GM23248 (cell line): ENCODE measurements around the gene ARHGEF10L. TPM values are rescaled to one million over a fixed set of nuclear protein-coding genes. Genes with fewer than 3 reads are reported as not detected.
A peak's percentile ranks its signal among the peaks of the same experiment; 100 is the strongest.
"Not testable (repeated sequence)": the region's sequence is repeated elsewhere in the genome, so short reads cannot be mapped to it uniquely, and the experiment has no call there.

ENCODE experiments used
- DNase-seq: peaks from one replicate; pipeline ENCODE4 v3.0.0-alpha.2; 2015
- H2AFZ ChIP-seq: fragments of 200-600 bp; sonication (generic); 2 replicates; pipeline ENCODE4 v1.6.1; 2016; ENCODE audit warnings: antibody characterized with exemption
- H3F3A ChIP-seq: fragments of 200-600 bp; sonication (generic); 2 replicates; pipeline ENCODE4 v1.6.1; 2016; ENCODE audit warnings: mild to moderate bottlenecking, antibody characterized with exemption, mixed run types; ENCODE audit not compliant: insufficient read depth
- H3K27ac ChIP-seq: fragments of 200-600 bp; sonication (generic); 2 replicates; pipeline ENCODE4 v1.5.1; 2016; ENCODE audit warnings: mild to moderate bottlenecking
- H3K27me3 ChIP-seq: fragments of 200-600 bp; sonication (generic); replicated peaks from 2 replicates; pipeline ENCODE4 v1.6.1; 2016; ENCODE audit warnings: mild to moderate bottlenecking; ENCODE audit not compliant: insufficient read depth
- H3K36me3 ChIP-seq: fragments of 200-600 bp; sonication (generic); 2 replicates; pipeline ENCODE4 v1.6.1; 2016; ENCODE audit warnings: low read depth, mild to moderate bottlenecking
- H3K4me1 ChIP-seq: fragments of 200-600 bp; sonication (generic); 2 replicates; pipeline ENCODE4 v1.6.1; 2016; ENCODE audit warnings: mild to moderate bottlenecking; ENCODE audit not compliant: insufficient read depth
- H3K4me2 ChIP-seq: fragments of 200-600 bp; sonication (generic); one replicate; pipeline ENCODE4 v1.6.1; 2016; ENCODE audit warnings: mild to moderate bottlenecking; ENCODE audit not compliant: unreplicated experiment
- H3K4me3 ChIP-seq: fragments of 200-600 bp; sonication (generic); 2 replicates; pipeline ENCODE4 v1.5.1; 2016; ENCODE audit warnings: mild to moderate bottlenecking
- H3K79me2 ChIP-seq: fragments of 200-600 bp; sonication (generic); 2 replicates; pipeline ENCODE4 v1.6.1; 2016; ENCODE audit warnings: mild to moderate bottlenecking; ENCODE audit not compliant: insufficient read depth
- H3K9ac ChIP-seq: fragments of 200-600 bp; sonication (generic); 2 replicates; pipeline ENCODE4 v1.6.1; 2016; ENCODE audit warnings: mild to moderate bottlenecking
- H3K9me2 ChIP-seq: fragments of 200-600 bp; sonication (generic); 2 replicates; pipeline ENCODE4 v1.6.1; 2016; ENCODE audit warnings: mixed run types, mild to moderate bottlenecking, moderate library complexity; ENCODE audit not compliant: insufficient read depth
- H3K9me3 ChIP-seq: fragments of 200-600 bp; sonication (generic); one replicate; pipeline ENCODE4 v1.6.1; 2017; ENCODE audit warnings: low read depth
- H4K20me1 ChIP-seq: fragments of 200-600 bp; sonication (generic); 2 replicates; pipeline ENCODE4 v1.6.0; 2016; ENCODE audit not compliant: insufficient read depth
- EZH2 ChIP-seq: fragments of 200-600 bp; sonication (generic); IDR thresholded peaks from 2 replicates; pipeline ENCODE4 v1.6.1; 2018; ENCODE audit warnings: antibody characterized with exemption, mild to moderate bottlenecking; ENCODE audit not compliant: insufficient read depth, poor library complexity, severe bottlenecking
- EZH2phosphoT487 ChIP-seq: fragments of 200-600 bp; sonication (generic); IDR thresholded peaks from 2 replicates; pipeline ENCODE4 v1.6.1; 2018; ENCODE audit warnings: antibody characterized with exemption, moderate library complexity, mild to moderate bottlenecking, low read depth; ENCODE audit not compliant: insufficient read depth
- WGBS, 2 experiments: methylation state at CpG; one replicate each; pipeline ENCODE4 v1.1.6; 2015 to 2017; ENCODE audit warnings: low lambda C conversion rate in 2 of 2, low coverage in 1 of 2; ENCODE audit errors: missing lambda C conversion rate in 2 of 2; 5-methylcytosine and 5-hydroxymethylcytosine counted together
- in situ Hi-C: fragments of 300-500 bp; cut with MboI; formaldehyde crosslinking; loops from 2 replicates; pipeline ENCODE4 v1.15.0; 2020
- polyA plus RNA-seq: library from polyadenylated mRNA; unstranded; fragments of >200 nt; fragmentation: Nextera tagmentation; extraction: Ambion mirVana; gene quantifications from 2 replicates; pipeline ENCODE4 v1.2.1, GENCODE V29; 2016
- total RNA-seq: library from RNA; depleted of rRNA; stranded (reverse); fragments of >200 nt; shearing (Covaris generic); gene quantifications from 2 replicates; pipeline ENCODE4 v1.2.3, GENCODE V29; 2014

Gene ARHGEF10L
- total and polyA plus RNA-seq, 2 experiments from 2014 or later = 6.0 to 19.3 TPM

DNA sequence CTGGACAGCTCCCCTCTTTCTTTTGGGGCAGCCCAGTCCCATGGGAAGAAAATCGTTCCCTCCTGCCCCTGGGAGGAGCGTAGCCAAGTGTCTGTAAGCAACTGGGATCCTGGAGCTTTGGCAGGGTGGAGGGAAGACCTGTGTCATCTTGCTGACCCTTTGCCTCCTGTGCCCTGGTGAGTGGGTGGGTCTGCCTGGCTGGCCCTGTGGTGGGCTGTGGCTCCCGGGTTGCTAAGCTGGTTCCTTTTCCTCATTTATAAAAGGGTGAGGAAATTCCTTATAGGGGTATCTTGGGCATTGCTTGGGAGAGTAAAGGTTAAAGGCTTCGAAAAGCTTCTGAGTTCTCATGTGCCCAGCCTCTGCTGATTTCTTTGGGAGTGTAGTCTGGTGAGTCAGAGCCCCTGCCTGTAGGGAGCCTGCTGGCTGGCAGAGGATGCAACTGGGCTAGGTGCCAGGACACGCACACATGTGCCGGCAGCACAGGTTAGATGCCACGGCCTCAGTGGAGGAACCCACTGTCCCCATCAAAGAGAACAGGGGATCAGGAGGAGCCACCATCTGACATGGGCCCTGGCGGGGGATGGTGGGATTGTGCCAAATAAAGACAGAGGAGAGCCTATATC, 85.2 kb downstream of the ARHGEF10L start:
- in situ Hi-C loops = no loop called here
- peak overlapping the region; percentile 76 for H3K27ac ChIP-seq
- H3K4me2 ChIP-seq = peak overlapping the region; percentile 48

DNA sequence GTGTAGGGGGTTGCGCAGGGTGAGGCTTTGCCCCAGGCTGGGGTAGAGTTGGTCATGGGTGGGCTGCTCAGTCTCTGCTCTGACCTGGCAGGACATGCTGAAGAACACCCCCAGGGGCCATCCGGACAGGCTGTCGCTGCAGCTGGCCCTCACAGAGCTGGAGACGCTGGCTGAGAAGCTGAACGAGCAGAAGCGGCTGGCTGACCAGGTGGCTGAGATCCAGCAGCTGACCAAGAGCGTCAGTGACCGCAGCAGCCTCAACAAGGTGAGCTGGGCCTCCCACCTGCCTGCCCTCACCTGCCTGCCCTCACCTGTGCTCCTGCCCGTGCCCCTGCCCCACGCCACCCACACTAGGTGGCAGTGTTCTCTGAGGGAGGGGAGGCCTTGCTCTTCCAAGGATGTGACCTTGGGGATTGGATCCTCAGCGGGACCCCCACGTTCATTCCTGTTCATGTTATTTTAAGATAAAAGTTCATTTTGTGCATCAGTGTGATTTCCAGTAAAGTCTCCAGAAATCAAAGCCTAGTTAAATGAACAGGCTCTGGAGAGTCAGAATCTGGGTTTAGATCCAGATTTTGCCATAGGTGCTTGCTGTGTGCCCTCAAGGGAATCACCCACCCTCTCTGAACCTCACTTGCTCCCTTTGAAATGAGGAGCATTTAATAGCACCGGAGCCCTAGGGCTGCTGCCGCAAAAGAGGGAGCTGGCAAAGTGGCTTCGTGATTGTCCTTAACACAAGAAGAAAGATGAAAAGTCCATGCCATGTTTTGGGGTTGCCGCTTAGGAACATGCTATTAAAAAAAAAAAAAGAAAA, 87.9 kb downstream of the ARHGEF10L start:
- in situ Hi-C loops = no loop called here
- DNase-seq = no peak
- Histone ChIP-seq H3K9ac (no peak overlapping the region), H2AFZ (no peak overlapping the region), H3F3A (no peaks in the 10 kb centered on the region), H3K4me1 (peaks cover 20% of the 10 kb centered on the region), H3K36me3 (no peaks in the 10 kb centered on the region), H3K79me2 (no peaks in the 10 kb centered on the region), H3K27me3 (no peaks in the 10 kb centered on the region), H3K4me3 (no peak overlapping the region), H4K20me1 (no peaks in the 10 kb centered on the region), H3K9me2 (no peaks in the 10 kb centered on the region), H3K27ac (no peak overlapping the region), H3K4me2 (no peak overlapping the region), H3K9me3 (no peaks in the 10 kb centered on the region)
- TF ChIP-seq EZH2 (no peak), EZH2phosphoT487 (no peak)
- WGBS, 2 experiments = 86 to 91% methylated on average over 16 of the region's 16 CpGs

More for the DNA sequence above, 85.2 kb downstream of the ARHGEF10L start:
- Histone ChIP-seq H3K9ac (peak overlapping the region; percentile 44), H3K9me2 (no peaks in the 10 kb centered on the region), H3K9me3 (no peaks in the 10 kb centered on the region), H3K36me3 (no peaks in the 10 kb centered on the region), H3K4me3 (no peak overlapping the region), H3K79me2 (no peaks in the 10 kb centered on the region), H2AFZ (no peak overlapping the region), H4K20me1 (no peaks in the 10 kb centered on the region), H3K27me3 (no peaks in the 10 kb centered on the region), H3K4me1 (peaks cover 13% of the 10 kb centered on the region), H3F3A (no peaks in the 10 kb centered on the region)
- DNase-seq = peak; percentile 87
- TF ChIP-seq EZH2 (no peak), EZH2phosphoT487 (no peak)
- 23 to 34% methylated on average over 7 to 8 of the region's 8 CpGs for WGBS, 2 experiments

GRCh38 chr1:17629046-17629445, 89.5 kb downstream of the ARHGEF10L start:
- H3K27ac ChIP-seq, in situ Hi-C loops, H3K9me3 ChIP-seq, H3K79me2 ChIP-seq, DNase-seq, H3K9ac ChIP-seq, H3K36me3 ChIP-seq, H2AFZ ChIP-seq, H3K4me3 ChIP-seq, H4K20me1 ChIP-seq, H3F3A ChIP-seq, H3K4me2 ChIP-seq, H3K9me2 ChIP-seq, H3K27me3 ChIP-seq: not testable (repeated sequence)
- WGBS, 2 experiments = 83 to 88% methylated on average over 5 of the region's 5 CpGs
- peaks cover 34% of the 10 kb centered on the region for H3K4me1 ChIP-seq

DNA sequence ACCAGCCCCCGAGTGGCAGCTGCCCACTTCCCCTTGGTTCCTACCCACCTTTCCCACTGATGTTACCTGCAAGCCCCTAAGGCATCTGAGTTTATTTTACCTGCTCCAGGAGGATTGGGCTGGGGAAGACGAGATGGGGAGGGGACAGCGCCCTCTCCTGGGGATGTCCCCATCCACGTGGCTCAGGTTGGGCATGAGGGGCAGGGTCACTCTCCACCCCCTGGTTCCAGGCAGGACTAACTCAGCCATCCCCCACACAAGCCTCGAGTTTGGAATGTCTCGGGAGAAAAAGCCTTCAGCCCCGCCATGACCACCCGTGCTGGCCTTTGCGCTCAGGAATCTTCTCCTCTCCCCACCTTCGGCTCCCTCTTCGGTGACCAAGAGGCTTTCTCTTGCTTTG, 90.0 kb downstream of the ARHGEF10L start:
- DNase-seq = no peak
- H3F3A ChIP-seq = peaks cover 8% of the 10 kb centered on the region
- H3K4me1 ChIP-seq = peaks cover 33% of the 10 kb centered on the region
- in situ Hi-C loops = no loop called here
- no peak overlapping the region for H3K4me3 ChIP-seq
- no peaks in the 10 kb centered on the region for H3K36me3 ChIP-seq
- no peaks in the 10 kb centered on the region for H3K27me3 ChIP-seq
- TF ChIP-seq EZH2 (no peak), EZH2phosphoT487 (no peak)
- H3K27ac ChIP-seq = peak overlapping the region; percentile 50
- no peaks in the 10 kb centered on the region for H3K79me2 ChIP-seq
- H4K20me1 ChIP-seq = no peaks in the 10 kb centered on the region
- WGBS, 2 experiments = 87 to 88% methylated on average over 11 of the region's 11 CpGs
- no peaks in the 10 kb centered on the region for H3K9me3 ChIP-seq
- peak overlapping the region; percentile 28 for H3K4me2 ChIP-seq
- H3K9ac ChIP-seq = no peak overlapping the region
- no peaks in the 10 kb centered on the region for H3K9me2 ChIP-seq
- no peak overlapping the region for H2AFZ ChIP-seq
